ENCODE data around the gene RAB6B. TPM values are rescaled to one million over a fixed set of nuclear protein-coding genes. Genes with fewer than 3 reads are reported as not detected.

The RAB6B gene
- total RNA-seq, 1 donor from 2014 or later = 21.2 TPM

GRCh38 chr3:133851931-133852330 is 43.8 kb downstream of the RAB6B start:
- no peak for TF ChIP-seq CTCF (conservative IDR thresholded peaks at IDR 0.05)
- no peak for DNase-seq (ENCODE audit: extremely low spot score, unreplicated experiment)
- Mint-ChIP-seq H3K4me1 (ENCODE audit: unreplicated experiment) (no peaks in the 10 kb centered on the region), H3K27me3 (no peaks in the 10 kb centered on the region), H3K9me3 (no peaks in the 10 kb centered on the region), H3K4me3 (no peak overlapping the region), H3K36me3 (no peaks in the 10 kb centered on the region), H3K27ac (no peak overlapping the region)

- H3K36me3 Mint-ChIP-seq = no peaks in the 10 kb centered on the region
- no peaks in the 10 kb centered on the region for H3K4me1 Mint-ChIP-seq (ENCODE audit: unreplicated experiment)
- H3K27me3 Mint-ChIP-seq = no peaks in the 10 kb centered on the region
- H3K4me3 Mint-ChIP-seq = no peak overlapping the region
- no peak overlapping the region for H3K27ac Mint-ChIP-seq
- no peak for TF ChIP-seq CTCF (conservative IDR thresholded peaks at IDR 0.05)
- H3K9me3 Mint-ChIP-seq = no peaks in the 10 kb centered on the region
- DNase-seq (ENCODE audit: extremely low spot score, unreplicated experiment) = no peak
Observed at GRCh38 chr3:133851266-133851906, 44.3 kb downstream of the RAB6B start.

- no peaks in the 10 kb centered on the region for H3K27me3 Mint-ChIP-seq
- no peaks in the 10 kb centered on the region for H3K9me3 Mint-ChIP-seq
- DNase-seq (ENCODE audit: extremely low spot score, unreplicated experiment) = no peak
- no peak for TF ChIP-seq CTCF (conservative IDR thresholded peaks at IDR 0.05)
- no peak overlapping the region for H3K4me3 Mint-ChIP-seq
- no peak overlapping the region for H3K27ac Mint-ChIP-seq
- no peaks in the 10 kb centered on the region for H3K36me3 Mint-ChIP-seq
- H3K4me1 Mint-ChIP-seq (ENCODE audit: unreplicated experiment) = no peaks in the 10 kb centered on the region
Observed at GRCh38 chr3:133850034-133850433, 45.6 kb downstream of the RAB6B start.

- Mint-ChIP-seq H3K36me3 (no peaks in the 10 kb centered on the region), H3K9me3 (no peaks in the 10 kb centered on the region), H3K27ac (no peak overlapping the region), H3K4me1 (ENCODE audit: unreplicated experiment) (no peaks in the 10 kb centered on the region), H3K27me3 (no peaks in the 10 kb centered on the region), H3K4me3 (no peak overlapping the region)
- no peak for TF ChIP-seq CTCF (conservative IDR thresholded peaks at IDR 0.05)
- DNase-seq (ENCODE audit: extremely low spot score, unreplicated experiment) = no peak
Observed at GRCh38 chr3:133849346-133849745, 46.3 kb downstream of the RAB6B start.

GRCh38 chr3:133845127-133845526 is 50.6 kb downstream of the RAB6B start:
- no peak for TF ChIP-seq CTCF (conservative IDR thresholded peaks at IDR 0.05)
- Mint-ChIP-seq H3K4me3 (no peak overlapping the region), H3K4me1 (ENCODE audit: unreplicated experiment) (no peaks in the 10 kb centered on the region), H3K9me3 (no peaks in the 10 kb centered on the region), H3K36me3 (no peaks in the 10 kb centered on the region), H3K27ac (no peak overlapping the region), H3K27me3 (no peaks in the 10 kb centered on the region)
- DNase-seq (ENCODE audit: extremely low spot score, unreplicated experiment) = no peak

- no peak for DNase-seq (ENCODE audit: extremely low spot score, unreplicated experiment)
- Mint-ChIP-seq H3K27ac (no peak overlapping the region), H3K27me3 (no peaks in the 10 kb centered on the region), H3K36me3 (no peaks in the 10 kb centered on the region), H3K4me3 (no peak overlapping the region), H3K4me1 (ENCODE audit: unreplicated experiment) (no peaks in the 10 kb centered on the region), H3K9me3 (no peaks in the 10 kb centered on the region)
- no peak for TF ChIP-seq CTCF (conservative IDR thresholded peaks at IDR 0.05)
Observed at GRCh38 chr3:133843634-133844033, 52.0 kb downstream of the RAB6B start.
